K562 (cell line): ENCODE measurements around the gene WNT6. TPM values are rescaled to one million over a fixed set of nuclear protein-coding genes. Genes with fewer than 3 reads are reported as not detected.

Source experiments
- ATAC-seq: fragments of 200-7000 bp; cut with Tn5 transposase; 3 replicates; pipeline ENCODE4 v1.9.1; 2020; ENCODE audit warnings: moderate library complexity
- BruUV-seq: library from RNA; stranded (reverse); fragments of 400-500 nt; replicated peaks from 2 replicates; lab custom pipeline; 2021; lab: Mats Ljungman, UMichigan
- CTCF ChIA-PET: fragments of 300-600 bp; formaldehyde crosslinking; extraction: SDS; loops from one replicate; lab custom pipeline; 2021; ENCODE audit warnings: low intra/inter-chr PET ratio; lab: Yijun Ruan, JAX
- POLR2A ChIA-PET: fragments of 300-600, 350-650 bp; sonication (Branson Sonifier 250); formaldehyde crosslinking; extraction: SDS; loops from one replicate; lab custom pipeline; 2021; ENCODE audit warnings: antibody characterized with exemption, inconsistent platforms; lab: Yijun Ruan, JAX
- DNase-seq, 4 experiments: peaks; one replicate each; pipeline versions ENCODE4 v3.0.0 to v3.0.0-alpha.2; 2011 to 2018; ENCODE audit warnings: low spot score in 3 of 4, mixed read lengths in 3 of 4; ENCODE audit errors: extremely low read depth in 1 of 4
- FAIRE-seq: peaks from 2 replicates; lab custom pipeline; 2011; peaks lifted over from hg19 to GRCh38; lab: Jason Lieb, UNC
- H2AFZ ChIP-seq: 2 replicates; pipeline ENCODE4 v1.6.0; 2011; ENCODE audit warnings: low read depth, low read length, control low read depth, inconsistent platforms
- H3K27ac ChIP-seq: fragments of 200-600 bp; 3 replicates; pipeline ENCODE4 v1.8.0; 2011; ENCODE audit warnings: low read depth, mild to moderate bottlenecking, control low read depth, inconsistent platforms, low read length, moderate library complexity, mixed read lengths; ENCODE audit errors: extremely low read depth
- H3K27me3 ChIP-seq, 2 experiments: fragments of 300-600 bp in 1 of 2; 2 replicates in 1 of 2; 3 replicates in 1 of 2; pipeline versions ENCODE4 v1.6.0 to v1.8.0; 2011; ENCODE audit warnings: inconsistent platforms in 2 of 2, low read length in 2 of 2, mild to moderate bottlenecking in 1 of 2, mixed read lengths in 1 of 2, moderate library complexity in 1 of 2; ENCODE audit not compliant: control insufficient read depth in 2 of 2, insufficient read depth in 2 of 2
- H3K36me3 ChIP-seq: fragments of 300-600 bp; 3 replicates; pipeline ENCODE4 v1.8.0; 2011; ENCODE audit warnings: mild to moderate bottlenecking, low read length, inconsistent platforms; ENCODE audit not compliant: control insufficient read depth, insufficient read depth
- H3K4me1 ChIP-seq, 2 experiments: fragments of 200-600 bp in 1 of 2; replicated peaks in 1 of 2; 2 replicates in 1 of 2; 3 replicates in 1 of 2; pipeline versions ENCODE4 v1.5.1 to v1.8.0; 2011; ENCODE audit warnings: inconsistent platforms in 2 of 2, low read length in 2 of 2, mild to moderate bottlenecking in 1 of 2, mixed read lengths in 1 of 2, moderate library complexity in 1 of 2; ENCODE audit not compliant: control insufficient read depth in 2 of 2, insufficient read depth in 2 of 2
- H3K4me2 ChIP-seq: 2 replicates; pipeline ENCODE4 v1.6.1; 2011; ENCODE audit warnings: low read length, control low read depth, inconsistent platforms, mixed read lengths; ENCODE audit not compliant: insufficient read depth
- H3K4me3 ChIP-seq: fragments of 200-600 bp; sonication (generic), shearing (Covaris generic); 2 replicates; pipeline ENCODE4 v1.5.1; 2016; ENCODE audit warnings: control low read depth, inconsistent platforms
- H3K79me2 ChIP-seq: fragments of 200-600 bp; 3 replicates; pipeline ENCODE4 v1.8.0; 2011; ENCODE audit warnings: low read length, inconsistent platforms; ENCODE audit not compliant: control insufficient read depth, insufficient read depth
- H3K9ac ChIP-seq, 2 experiments: 2 replicates each; pipeline versions ENCODE4 v1.6.0 to v1.6.1; 2011; ENCODE audit warnings: low read depth in 2 of 2, low read length in 2 of 2, control low read depth in 1 of 2, inconsistent platforms in 1 of 2, mild to moderate bottlenecking in 1 of 2, mixed read lengths in 1 of 2; ENCODE audit not compliant: insufficient read depth in 1 of 2
- H3K9me1 ChIP-seq: one replicate; pipeline ENCODE4 v1.6.0; 2011; ENCODE audit warnings: inconsistent platforms, mild to moderate bottlenecking, low read length, moderate library complexity; ENCODE audit not compliant: control insufficient read depth, insufficient read depth
- H3K9me3 ChIP-seq: replicated peaks from 2 replicates; pipeline ENCODE4 v1.5.1; 2011; ENCODE audit warnings: low read depth, low read length, inconsistent platforms; ENCODE audit not compliant: control insufficient read depth, insufficient read depth
- H4K20me1 ChIP-seq: replicated peaks from 2 replicates; pipeline ENCODE4 v1.6.1; 2011; ENCODE audit warnings: low read length, inconsistent platforms, mixed read lengths; ENCODE audit not compliant: control insufficient read depth, insufficient read depth
- ARHGAP35 ChIP-seq: fragments of 450-650 bp; IDR thresholded peaks from 2 replicates; pipeline ENCODE4 v1.6.1; 2018; ENCODE audit not compliant: partially characterized antibody
- BRCA1 ChIP-seq, 2 experiments: fragments of 450-650 bp in 1 of 2; sonication (generic) in 1 of 2; formaldehyde crosslinking in 1 of 2; IDR thresholded peaks; 2 replicates each; pipeline versions ENCODE4 v1.5.0 to v1.6.1; 2017 to 2020; ENCODE audit warnings: mild to moderate bottlenecking in 1 of 2, missing genetic modification reagents in 1 of 2
- DMBX1 ChIP-seq: fragments of 250-450 bp; sonication (Bioruptor Pico); IDR thresholded peaks from 2 replicates; pipeline ENCODE4 v1.8.0; 2022; ENCODE audit warnings: inconsistent platforms, mild to moderate bottlenecking, moderate library complexity, borderline replicate concordance
- ETV6 ChIP-seq, 3 experiments: fragments of 150-350 bp in 1 of 3; sonication (generic) in 1 of 3; formaldehyde crosslinking in 1 of 3; IDR thresholded peaks; 2 replicates each; pipeline versions ENCODE4 v1.6.1 to v1.8.0; 2014 to 2022; ENCODE audit warnings: borderline replicate concordance in 2 of 3, low read depth in 2 of 3, antibody characterized with exemption in 1 of 3, low read length in 1 of 3, mild to moderate bottlenecking in 1 of 3, missing genetic modification reagents in 1 of 3
- FOXJ2 ChIP-seq: fragments of 200-800 bp; sonication (Bioruptor generic); IDR thresholded peaks from 2 replicates; pipeline ENCODE4 v1.6.1; 2016; ENCODE audit warnings: missing genetic modification characterization, missing compliant biosample characterization
- FOXM1 ChIP-seq, 2 experiments: fragments of 450-650 bp in 1 of 2; sonication (generic) in 1 of 2; formaldehyde crosslinking in 1 of 2; IDR thresholded peaks; 2 replicates each; pipeline versions ENCODE4 v1.6.1 to v1.9.0; 2017 to 2022; ENCODE audit warnings: low read depth in 2 of 2, mild to moderate bottlenecking in 2 of 2, missing genetic modification reagents in 1 of 2, moderate library complexity in 1 of 2
- GABPB2 ChIP-seq: fragments of 250-450 bp; sonication (Bioruptor Pico); conservative IDR thresholded peaks from 2 replicates; pipeline ENCODE4 v1.5.1; 2021; ENCODE audit warnings: mild to moderate bottlenecking
- GATAD2B ChIP-seq: fragments of 450-650 bp; IDR thresholded peaks from 2 replicates; pipeline ENCODE4 v1.6.1; 2017; ENCODE audit warnings: mild to moderate bottlenecking, borderline replicate concordance
- SMARCB1 ChIP-seq: IDR thresholded peaks from 2 replicates; pipeline ENCODE4 v1.6.1; 2011; ENCODE audit warnings: improper control_type of control experiment, low read depth; ENCODE audit not compliant: insufficient read length
- U2AF2 ChIP-seq: fragments of 200-400 bp; formaldehyde crosslinking; optimal IDR thresholded peaks from 2 replicates; pipeline ENCODE3; 2017; ENCODE audit warnings: low read depth, mild to moderate bottlenecking, low read length
- WGBS: fragments of 100-300 bp; shearing (Covaris generic); methylation state at CpG from one replicate; pipeline ENCODE4 v1.1.6; 2016; ENCODE audit warnings: low coverage, mixed read lengths; ENCODE audit not compliant: insufficient coverage; ENCODE audit errors: missing lambda C conversion rate; 5-methylcytosine and 5-hydroxymethylcytosine counted together
- in situ Hi-C: fragments of 300-500 bp; cut with MboI; formaldehyde crosslinking; loops from 4 replicates; pipeline ENCODE4 v1.15.0; 2018; ENCODE audit warnings: inconsistent platforms, mixed read lengths
- intact Hi-C: fragments of 100-400 bp; cut with micrococcal nuclease; formaldehyde crosslinking; loops from 2 replicates; pipeline ENCODE4 v1.14.2; 2022
- polyA plus RNA-seq, 8 experiments: library from polyadenylated mRNA; depleted of rRNA in 4 of 8; stranded (reverse) in 5 of 8; unstranded in 3 of 8; fragments of >200 nt; fragmentation: Nextera tagmentation in 2 of 8; fragmentation: Illumina TruSeq in 1 of 8; extraction: Ambion mirVana in 2 of 8; extraction: Trizol in 1 of 8; gene quantifications; 2 replicates each; pipeline versions ENCODE4 v1.2.1 to v1.2.3, GENCODE V29; 2011 to 2014; ENCODE audit warnings: inconsistent platforms in 1 of 8, missing spikeins in 1 of 8
- total RNA-seq, 7 experiments: library from RNA; depleted of rRNA in 6 of 7; stranded (reverse); fragments of >200 nt in 6 of 7; fragmentation: Illumina TruSeq in 2 of 7; extraction: Trizol in 2 of 7; gene quantifications; 2 replicates each; pipeline versions ENCODE4 v1.2.1 to v1.2.3, GENCODE V29; 2011 to 2021; ENCODE audit warnings: low replicate concordance in 1 of 7
- TF ChIP-seq, protein P1 (sequence below): sonication (generic); formaldehyde crosslinking; IDR thresholded peaks from 2 replicates; pipeline ENCODE4 v1.9.0; 2022; ENCODE audit warnings: mild to moderate bottlenecking, missing genetic modification reagents
- TF ChIP-seq, protein P2 (sequence below): fragments of 250-450 bp; sonication (Bioruptor Pico); IDR thresholded peaks from 2 replicates; pipeline ENCODE4 v1.8.0; 2021; ENCODE audit warnings: moderate library complexity, mild to moderate bottlenecking, inconsistent platforms
- TF ChIP-seq, protein P3 (sequence below): IDR thresholded peaks from 2 replicates; pipeline ENCODE4 v1.6.1; 2011; ENCODE audit not compliant: insufficient read length; ENCODE audit errors: extremely low read depth
- TF ChIP-seq, protein P4 (sequence below): fragments of 250-450 bp; sonication (Bioruptor Pico); IDR thresholded peaks from 2 replicates; pipeline ENCODE4 v1.8.0; 2022; ENCODE audit warnings: moderate library complexity, mild to moderate bottlenecking, inconsistent platforms
- TF ChIP-seq, protein P5 (sequence below): sonication (generic); formaldehyde crosslinking; IDR thresholded peaks from 2 replicates; pipeline ENCODE4 v1.8.0; 2022; ENCODE audit warnings: missing genetic modification reagents, mild to moderate bottlenecking, moderate library complexity, borderline replicate concordance

The WNT6 gene
- total and polyA plus RNA-seq, 9 of the 15 experiments (the other 6 are each of a cell fraction or from before 2014, with no cell fraction given), result not detected

DNA sequence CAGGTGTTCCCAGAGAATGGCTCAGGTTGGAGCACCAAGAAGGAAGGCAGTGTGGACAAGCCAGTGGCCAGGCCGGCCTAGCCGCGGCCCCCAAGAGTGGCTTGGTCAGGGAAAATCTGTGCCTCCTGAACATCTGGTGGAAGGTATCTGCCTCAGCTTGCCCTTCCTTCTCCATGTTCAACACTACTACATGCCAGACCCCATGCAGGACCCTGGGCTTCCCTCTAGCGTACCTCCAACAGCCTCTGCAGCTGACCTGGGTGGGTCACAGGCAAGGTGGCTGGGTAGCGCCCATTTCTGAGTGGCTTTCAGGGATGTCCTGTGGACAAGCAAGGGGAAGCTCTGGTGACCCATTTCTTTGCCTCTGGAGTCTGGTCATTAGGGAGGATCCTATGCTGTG is 28.7 kb downstream of the WNT6 start:
- POLR2A ChIA-PET, result interaction anchor here (0.8 to 1.3 kb wide), 2 partner anchors 10 to 12 kb away, joined by 4 read pairs; no protein-coding TSS in a partner anchor
- 8% methylated on average over 4 of the region's 5 CpGs for WGBS
- 0 out of 2 replicates have a peak, but pooled peaks cover 9% of the 10 kb centered on the region for H4K20me1 ChIP-seq
- H3K27ac ChIP-seq, result no peak overlapping the region
- BruUV-seq, result no TSS peak
- CTCF ChIA-PET, result no interaction called here
- DNase-seq, result no peak
- FAIRE-seq, result no peak
- no peak overlapping the region for H3K4me2 ChIP-seq
- H3K9ac ChIP-seq, result peak overlapping the region in 1 of 2 experiments; percentile 26; a peak in 1 of 4 replicates
- ATAC-seq, result no peak
- no peaks in the 10 kb centered on the region for H3K36me3 ChIP-seq
- H2AFZ ChIP-seq, result no peak overlapping the region
- in situ Hi-C loops (no loop called here), intact Hi-C loops (no loop called here)
- H3K4me3 ChIP-seq, result no peak overlapping the region
- peaks cover 0 to 16% of the 10 kb centered on the region in 2 experiments; a peak in 2 of 5 replicates for H3K4me1 ChIP-seq
- no peaks in the 10 kb centered on the region for H3K9me3 ChIP-seq
- H3K79me2 ChIP-seq, result no peaks in the 10 kb centered on the region
- peaks cover 2 to 61% of the 10 kb centered on the region in 2 experiments; a peak in 4 of 5 replicates for H3K27me3 ChIP-seq
- H3K9me1 ChIP-seq, result no peaks in the 10 kb centered on the region
- no peak for TF ChIP-seq GATAD2B
- TF ChIP-seq, protein P1, sequence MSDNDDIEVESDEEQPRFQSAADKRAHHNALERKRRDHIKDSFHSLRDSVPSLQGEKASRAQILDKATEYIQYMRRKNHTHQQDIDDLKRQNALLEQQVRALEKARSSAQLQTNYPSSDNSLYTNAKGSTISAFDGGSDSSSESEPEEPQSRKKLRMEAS (CRISPR knock-in tag), result no peak
- TF ChIP-seq ETV6 (IDR thresholded peaks at IDR 0.05; ENCODE audit: borderline replicate concordance in 1 of 2, low read depth in 2 of 2, low read length in 1 of 2), result no peak
- no peak for TF ChIP-seq ETV6 (CRISPR knock-in tag; IDR thresholded peaks at IDR 0.05; ENCODE audit: borderline replicate concordance)
- TF ChIP-seq, protein P2, sequence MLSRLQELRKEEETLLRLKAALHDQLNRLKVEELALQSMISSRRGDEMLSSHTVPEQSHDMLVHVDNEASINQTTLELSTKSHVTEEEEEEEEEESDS, result no peak
- TF ChIP-seq, protein P3, sequence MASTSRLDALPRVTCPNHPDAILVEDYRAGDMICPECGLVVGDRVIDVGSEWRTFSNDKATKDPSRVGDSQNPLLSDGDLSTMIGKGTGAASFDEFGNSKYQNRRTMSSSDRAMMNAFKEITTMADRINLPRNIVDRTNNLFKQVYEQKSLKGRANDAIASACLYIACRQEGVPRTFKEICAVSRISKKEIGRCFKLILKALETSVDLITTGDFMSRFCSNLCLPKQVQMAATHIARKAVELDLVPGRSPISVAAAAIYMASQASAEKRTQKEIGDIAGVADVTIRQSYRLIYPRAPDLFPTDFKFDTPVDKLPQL, result no peak
- no peak for TF ChIP-seq U2AF2
- TF ChIP-seq GABPB2 (CRISPR knock-in tag), result no peak
- no peak for TF ChIP-seq SMARCB1
- TF ChIP-seq DMBX1, result no peak
- TF ChIP-seq BRCA1 (IDR thresholded peaks at IDR 0.05), result no peak
- TF ChIP-seq BRCA1 (CRISPR knock-in tag; IDR thresholded peaks at IDR 0.05), result no peak
- no peak for TF ChIP-seq FOXJ2 (tag)
- TF ChIP-seq, protein P4, sequence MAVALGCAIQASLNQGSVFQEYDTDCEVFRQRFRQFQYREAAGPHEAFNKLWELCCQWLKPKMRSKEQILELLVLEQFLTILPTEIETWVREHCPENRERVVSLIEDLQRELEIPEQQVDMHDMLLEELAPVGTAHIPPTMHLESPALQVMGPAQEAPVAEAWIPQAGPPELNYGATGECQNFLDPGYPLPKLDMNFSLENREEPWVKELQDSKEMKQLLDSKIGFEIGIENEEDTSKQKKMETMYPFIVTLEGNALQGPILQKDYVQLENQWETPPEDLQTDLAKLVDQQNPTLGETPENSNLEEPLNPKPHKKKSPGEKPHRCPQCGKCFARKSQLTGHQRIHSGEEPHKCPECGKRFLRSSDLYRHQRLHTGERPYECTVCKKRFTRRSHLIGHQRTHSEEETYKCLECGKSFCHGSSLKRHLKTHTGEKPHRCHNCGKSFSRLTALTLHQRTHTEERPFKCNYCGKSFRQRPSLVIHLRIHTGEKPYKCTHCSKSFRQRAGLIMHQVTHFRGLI (CRISPR knock-in tag), result no peak
- no peak for TF ChIP-seq ARHGAP35
- TF ChIP-seq, protein P5, sequence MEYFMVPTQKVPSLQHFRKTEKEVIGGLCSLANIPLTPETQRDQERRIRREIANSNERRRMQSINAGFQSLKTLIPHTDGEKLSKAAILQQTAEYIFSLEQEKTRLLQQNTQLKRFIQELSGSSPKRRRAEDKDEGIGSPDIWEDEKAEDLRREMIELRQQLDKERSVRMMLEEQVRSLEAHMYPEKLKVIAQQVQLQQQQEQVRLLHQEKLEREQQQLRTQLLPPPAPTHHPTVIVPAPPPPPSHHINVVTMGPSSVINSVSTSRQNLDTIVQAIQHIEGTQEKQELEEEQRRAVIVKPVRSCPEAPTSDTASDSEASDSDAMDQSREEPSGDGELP (CRISPR knock-in tag), result no peak
- no peak for TF ChIP-seq FOXM1 (IDR thresholded peaks at IDR 0.05; ENCODE audit: low read depth)
- no peak for TF ChIP-seq FOXM1 (CRISPR knock-in tag; IDR thresholded peaks at IDR 0.05; ENCODE audit: low read depth)
